SU-DHL-6 (cell line): Measurements from ENCODE around the gene NIF3L1.

ENCODE experiments used
- H2AFZ ChIP-seq: fragments of 200-600 bp; sonication (generic); 2 replicates; pipeline ENCODE4 v1.6.1; 2014; ENCODE audit warnings: low read depth, mild to moderate bottlenecking, moderate library complexity, mixed read lengths, antibody characterized with exemption, low read length; ENCODE audit not compliant: severe bottlenecking
- H3F3A ChIP-seq: fragments of 200-600 bp; shearing (Covaris generic); 2 replicates; pipeline ENCODE4 v1.6.0; 2016; ENCODE audit warnings: antibody characterized with exemption, mild to moderate bottlenecking; ENCODE audit not compliant: insufficient read depth
- H3K27ac ChIP-seq: fragments of 200-600 bp; sonication (generic); 2 replicates; pipeline ENCODE4 v1.5.1; 2016; ENCODE audit warnings: low read depth, mild to moderate bottlenecking, low read length, moderate library complexity, mixed read lengths
- H3K27me3 ChIP-seq: fragments of 200-600 bp; sonication (generic), shearing (Covaris generic); 2 replicates; pipeline ENCODE4 v1.6.0; 2014; ENCODE audit warnings: mild to moderate bottlenecking, low read length
- H3K36me3 ChIP-seq: fragments of 200-600 bp; sonication (generic); 2 replicates; pipeline ENCODE4 v1.6.1; 2014; ENCODE audit warnings: mild to moderate bottlenecking, low read length, mixed read lengths
- H3K4me2 ChIP-seq: fragments of 300-600, 200-600 bp; shearing (Covaris generic), sonication (generic); 2 replicates; pipeline ENCODE4 v1.6.0; 2014; ENCODE audit warnings: low read length, low read depth, mild to moderate bottlenecking; ENCODE audit not compliant: poor library complexity, severe bottlenecking
- H3K4me3 ChIP-seq: fragments of 200-600 bp; sonication (generic); 2 replicates; pipeline ENCODE4 v1.5.1; 2014; ENCODE audit warnings: antibody characterized with exemption, low read length, mild to moderate bottlenecking, mixed read lengths; ENCODE audit not compliant: insufficient read depth, poor library complexity, severe bottlenecking
- H3K79me2 ChIP-seq: fragments of 200-600 bp; sonication (generic); 2 replicates; pipeline ENCODE4 v1.6.1; 2014; ENCODE audit warnings: mild to moderate bottlenecking, low read length, moderate library complexity; ENCODE audit not compliant: insufficient read depth
- H3K9ac ChIP-seq: fragments of 200-600 bp; sonication (generic); 2 replicates; pipeline ENCODE4 v1.7.0; 2014; ENCODE audit warnings: mild to moderate bottlenecking, low read length
- H3K9me2 ChIP-seq: fragments of 200-600 bp; sonication (generic); replicated peaks from 2 replicates; pipeline ENCODE4 v1.6.1; 2014; ENCODE audit warnings: low read length; ENCODE audit not compliant: insufficient read depth
- H3K9me3 ChIP-seq: fragments of 200-600 bp; sonication (generic); 2 replicates; pipeline ENCODE4 v1.6.1; 2014; ENCODE audit warnings: low read length, mixed read lengths; ENCODE audit not compliant: insufficient read depth
- H4K20me1 ChIP-seq: fragments of 200-600 bp; sonication (generic); 2 replicates; pipeline ENCODE4 v1.6.1; 2014; ENCODE audit warnings: low read depth, mild to moderate bottlenecking, antibody characterized with exemption, low read length, moderate library complexity, mixed read lengths
- EZH2phosphoT487 ChIP-seq: fragments of 200-600 bp; sonication (generic), shearing (Covaris generic); conservative IDR thresholded peaks from 2 replicates; pipeline ENCODE4 v1.6.1; 2018; ENCODE audit warnings: mild to moderate bottlenecking, antibody characterized with exemption, low read length, moderate library complexity, mixed read lengths
- TF ChIP-seq, protein P1 (sequence below): fragments of 200-600 bp; sonication (generic); IDR thresholded peaks from one replicate; pipeline ENCODE4 v1.5.1; 2017; ENCODE audit warnings: antibody characterized with exemption, mild to moderate bottlenecking, low read length, moderate library complexity; ENCODE audit not compliant: insufficient read depth, poor library complexity, severe bottlenecking

The NIF3L1 gene

DNA sequence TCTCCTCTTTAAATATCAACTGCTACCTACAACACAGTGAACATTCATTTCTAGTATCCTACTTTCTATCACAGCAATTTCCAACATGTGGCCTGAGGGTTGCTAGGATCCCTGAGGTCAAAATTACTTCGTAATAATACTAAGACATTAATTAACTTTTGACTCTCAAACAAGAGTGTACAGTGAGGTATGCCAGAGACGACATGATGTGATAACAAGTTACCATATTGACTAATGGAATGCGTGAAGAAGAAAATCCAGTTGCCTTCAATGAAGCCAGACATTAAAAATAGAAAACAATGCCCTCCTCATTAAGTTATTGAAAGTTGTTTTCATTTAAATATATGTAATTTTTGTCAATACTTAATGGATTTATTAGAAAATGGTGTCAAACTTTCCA is 61.2 kb downstream of the NIF3L1 start:
- no peaks in the 10 kb centered on the region for H3K27me3 ChIP-seq
- H3K4me2 ChIP-seq = no peak overlapping the region
- H4K20me1 ChIP-seq = no peaks in the 10 kb centered on the region
- H2AFZ ChIP-seq = no peak overlapping the region
- H3K9me2 ChIP-seq = no peaks in the 10 kb centered on the region
- peaks cover 6% of the 10 kb centered on the region; the same call in 1 of the 2 replicates for H3F3A ChIP-seq
- no peak overlapping the region for H3K9ac ChIP-seq
- no peaks in the 10 kb centered on the region for H3K9me3 ChIP-seq
- TF ChIP-seq, protein P1, sequence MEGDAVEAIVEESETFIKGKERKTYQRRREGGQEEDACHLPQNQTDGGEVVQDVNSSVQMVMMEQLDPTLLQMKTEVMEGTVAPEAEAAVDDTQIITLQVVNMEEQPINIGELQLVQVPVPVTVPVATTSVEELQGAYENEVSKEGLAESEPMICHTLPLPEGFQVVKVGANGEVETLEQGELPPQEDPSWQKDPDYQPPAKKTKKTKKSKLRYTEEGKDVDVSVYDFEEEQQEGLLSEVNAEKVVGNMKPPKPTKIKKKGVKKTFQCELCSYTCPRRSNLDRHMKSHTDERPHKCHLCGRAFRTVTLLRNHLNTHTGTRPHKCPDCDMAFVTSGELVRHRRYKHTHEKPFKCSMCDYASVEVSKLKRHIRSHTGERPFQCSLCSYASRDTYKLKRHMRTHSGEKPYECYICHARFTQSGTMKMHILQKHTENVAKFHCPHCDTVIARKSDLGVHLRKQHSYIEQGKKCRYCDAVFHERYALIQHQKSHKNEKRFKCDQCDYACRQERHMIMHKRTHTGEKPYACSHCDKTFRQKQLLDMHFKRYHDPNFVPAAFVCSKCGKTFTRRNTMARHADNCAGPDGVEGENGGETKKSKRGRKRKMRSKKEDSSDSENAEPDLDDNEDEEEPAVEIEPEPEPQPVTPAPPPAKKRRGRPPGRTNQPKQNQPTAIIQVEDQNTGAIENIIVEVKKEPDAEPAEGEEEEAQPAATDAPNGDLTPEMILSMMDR = no peak
- TF ChIP-seq EZH2phosphoT487 = no peak
- peaks cover 53% of the 10 kb centered on the region for H3K36me3 ChIP-seq
- no peak overlapping the region for H3K4me3 ChIP-seq
- no peaks in the 10 kb centered on the region for H3K79me2 ChIP-seq
- H3K27ac ChIP-seq = no peak overlapping the region
